IMR-90 (cell line): Measurements from ENCODE around the gene EYS. TPM values are rescaled to one million over a fixed set of nuclear protein-coding genes. Genes with fewer than 3 reads are reported as not detected.

Source experiments
- ATAC-seq: fragments of 200-7000 bp; cut with Tn5 transposase; 2 replicates; pipeline ENCODE4 v1.9.1; 2020; ENCODE audit warnings: low read depth, mild to moderate bottlenecking, moderate library complexity
- BruUV-seq: library from RNA; stranded (reverse); fragments of 400-500 nt; replicated peaks from 2 replicates; lab custom pipeline; 2021; lab: Mats Ljungman, UMichigan
- CTCF ChIA-PET: fragments of 300-600 bp; formaldehyde crosslinking; extraction: SDS; loops from one replicate; lab custom pipeline; 2021; ENCODE audit warnings: antibody characterized with exemption; lab: Yijun Ruan, JAX
- POLR2A ChIA-PET: fragments of 300-600 bp; sonication (Branson Sonifier 250); formaldehyde crosslinking; loops from one replicate; lab custom pipeline; 2022; ENCODE audit warnings: antibody characterized with exemption; ENCODE audit not compliant: unreplicated experiment; lab: Charles Lee
- DNase-seq: peaks from one replicate; pipeline ENCODE4 v3.0.0; 2013
- H2AFZ ChIP-seq: replicated peaks from 2 replicates; pipeline ENCODE3; 2013; ENCODE audit warnings: low read length, mild to moderate bottlenecking; ENCODE audit not compliant: poor library complexity
- H2AK5ac ChIP-seq: 2 replicates; pipeline ENCODE4 v1.6.1; 2013; ENCODE audit warnings: low read depth, low read length, inconsistent platforms
- H2AK9ac ChIP-seq: replicated peaks from 2 replicates; pipeline ENCODE3; 2013; ENCODE audit warnings: mild to moderate bottlenecking, low read depth, low read length, moderate library complexity; ENCODE audit not compliant: poor library complexity
- H2BK120ac ChIP-seq: 2 replicates; pipeline ENCODE4 v1.6.1; 2013; ENCODE audit warnings: low read depth, low read length, inconsistent platforms
- H2BK15ac ChIP-seq: 3 replicates; pipeline ENCODE4 v1.6.1; 2013; ENCODE audit warnings: low read depth, low read length, inconsistent platforms
- H2BK20ac ChIP-seq: 2 replicates; pipeline ENCODE4 v1.6.1; 2013; ENCODE audit warnings: low read depth, mild to moderate bottlenecking, inconsistent platforms, low read length, moderate library complexity
- H2BK5ac ChIP-seq: 2 replicates; pipeline ENCODE4 v1.6.1; 2013; ENCODE audit warnings: mild to moderate bottlenecking, low read depth, low read length, inconsistent platforms; ENCODE audit not compliant: poor library complexity, severe bottlenecking
- H3K14ac ChIP-seq: replicated peaks from 2 replicates; pipeline ENCODE4 v1.6.1; 2013; ENCODE audit warnings: low read depth, low read length, inconsistent platforms
- H3K18ac ChIP-seq: 2 replicates; pipeline ENCODE4 v1.6.1; 2013; ENCODE audit warnings: low read depth, low read length, control low read depth
- H3K23ac ChIP-seq: 2 replicates; pipeline ENCODE4 v1.6.1; 2013; ENCODE audit warnings: low read depth, low read length, inconsistent platforms
- H3K27ac ChIP-seq: 2 replicates; pipeline ENCODE4 v1.5.1; 2013; ENCODE audit warnings: mild to moderate bottlenecking, control low read depth, low read length; ENCODE audit not compliant: insufficient read depth
- H3K27me3 ChIP-seq: 2 replicates; pipeline ENCODE4 v1.6.1; 2013; ENCODE audit warnings: low read length; ENCODE audit not compliant: control insufficient read depth, insufficient read depth
- H3K36me3 ChIP-seq: 2 replicates; pipeline ENCODE4 v1.6.1; 2013; ENCODE audit warnings: low read length, mixed read lengths; ENCODE audit not compliant: control insufficient read depth, insufficient read depth
- H3K4ac ChIP-seq: 2 replicates; pipeline ENCODE4 v1.6.1; 2013; ENCODE audit warnings: low read depth, low read length, inconsistent platforms
- H3K4me1 ChIP-seq: 2 replicates; pipeline ENCODE4 v1.6.1; 2013; ENCODE audit warnings: low read length, mixed read lengths; ENCODE audit not compliant: control insufficient read depth, insufficient read depth
- H3K4me2 ChIP-seq: 2 replicates; pipeline ENCODE4 v1.6.1; 2013; ENCODE audit warnings: low read depth, mild to moderate bottlenecking, control low read depth, low read length, moderate library complexity
- H3K4me3 ChIP-seq: 2 replicates; pipeline ENCODE4 v1.5.1; 2013; ENCODE audit warnings: low read depth, mild to moderate bottlenecking, control low read depth, low read length, moderate library complexity; ENCODE audit not compliant: insufficient read depth
- H3K56ac ChIP-seq: 2 replicates; pipeline ENCODE4 v1.6.1; 2013; ENCODE audit warnings: low read length, inconsistent platforms; ENCODE audit not compliant: insufficient read depth; ENCODE audit errors: extremely low read depth
- H3K79me1 ChIP-seq, 2 experiments: 2 replicates each; pipeline ENCODE4 v1.6.1; 2013; ENCODE audit warnings: low read length in 2 of 2, inconsistent platforms in 1 of 2, low read depth in 1 of 2
- H3K9ac ChIP-seq: 2 replicates; pipeline ENCODE4 v1.6.1; 2013; ENCODE audit warnings: low read depth, low read length, control low read depth
- H3K9me1 ChIP-seq: 2 replicates; pipeline ENCODE4 v1.6.1; 2013; ENCODE audit warnings: low read length, inconsistent platforms; ENCODE audit not compliant: insufficient read depth
- H3K9me3 ChIP-seq: 2 replicates; pipeline ENCODE4 v1.6.1; 2013; ENCODE audit warnings: low read length; ENCODE audit not compliant: control insufficient read depth, insufficient read depth
- H4K20me1 ChIP-seq: 2 replicates; pipeline ENCODE4 v1.6.1; 2013; ENCODE audit warnings: low read length, inconsistent platforms; ENCODE audit not compliant: insufficient read depth
- H4K5ac ChIP-seq: 2 replicates; pipeline ENCODE4 v1.6.1; 2013; ENCODE audit warnings: mild to moderate bottlenecking, low read depth, low read length, control low read depth
- H4K8ac ChIP-seq, 2 experiments: 2 replicates each; pipeline ENCODE4 v1.6.1; 2013; ENCODE audit warnings: low read depth in 2 of 2, low read length in 2 of 2, control low read depth in 1 of 2, inconsistent platforms in 1 of 2
- H4K91ac ChIP-seq: 2 replicates; pipeline ENCODE4 v1.6.1; 2013; ENCODE audit warnings: low read depth, low read length, inconsistent platforms; ENCODE audit not compliant: insufficient read depth
- BHLHE40 ChIP-seq: fragments of 150-350 bp; IDR thresholded peaks from 2 replicates; pipeline ENCODE4 v1.6.1; 2016; ENCODE audit warnings: mild to moderate bottlenecking, low read depth, low read length
- CEBPB ChIP-seq: IDR thresholded peaks from 2 replicates; pipeline ENCODE4 v1.6.1; 2012; ENCODE audit warnings: low read depth, low read length, improper control_type of control experiment
- CHD1 ChIP-seq: IDR thresholded peaks from 2 replicates; pipeline ENCODE4 v1.6.1; 2012; ENCODE audit warnings: low read depth, low read length, improper control_type of control experiment
- FOS ChIP-seq: fragments of 150-350 bp; IDR thresholded peaks from 2 replicates; pipeline ENCODE4 v1.6.1; 2016; ENCODE audit warnings: low read depth, low read length
- MAFK ChIP-seq: IDR thresholded peaks from 2 replicates; pipeline ENCODE4 v1.6.1; 2012; ENCODE audit warnings: low read depth, low read length, improper control_type of control experiment
- MAZ ChIP-seq: IDR thresholded peaks from 2 replicates; pipeline ENCODE4 v1.6.1; 2012; ENCODE audit warnings: low read depth, mild to moderate bottlenecking, low read length, improper control_type of control experiment, moderate library complexity, borderline replicate concordance
- MXI1 ChIP-seq: IDR thresholded peaks from 2 replicates; pipeline ENCODE4 v1.6.1; 2012; ENCODE audit warnings: low read depth, mild to moderate bottlenecking, low read length, moderate library complexity, borderline replicate concordance
- NFE2L2 ChIP-seq: fragments of 150-350 bp; IDR thresholded peaks from 2 replicates; pipeline ENCODE4 v1.6.1; 2016; ENCODE audit warnings: low read depth, mild to moderate bottlenecking, low read length
- POLR2A ChIP-seq: IDR thresholded peaks from 2 replicates; pipeline ENCODE4 v1.6.1; 2012; ENCODE audit warnings: mild to moderate bottlenecking, low read depth, low read length
- RAD21 ChIP-seq: IDR thresholded peaks from 2 replicates; pipeline ENCODE4 v1.6.1; 2012; ENCODE audit warnings: low read length, improper control_type of control experiment
- RCOR1 ChIP-seq: IDR thresholded peaks from 2 replicates; pipeline ENCODE4 v1.6.1; 2012; ENCODE audit warnings: mild to moderate bottlenecking, low read length, improper control_type of control experiment; ENCODE audit not compliant: insufficient replicate concordance
- RFX5 ChIP-seq: IDR thresholded peaks from 2 replicates; pipeline ENCODE4 v1.8.0; 2012; ENCODE audit warnings: low read depth, mild to moderate bottlenecking, low read length, moderate library complexity
- SMC3 ChIP-seq: fragments of 150-350 bp; IDR thresholded peaks from 2 replicates; pipeline ENCODE4 v1.6.1; 2016; ENCODE audit warnings: low read depth, mild to moderate bottlenecking, antibody characterized with exemption, low read length, moderate library complexity
- WGBS, 2 experiments: methylation state at CpG; one replicate each; pipeline versions ENCODE4 v1.1.5 to v1.1.7; 2013; ENCODE audit warnings: missing lambda C conversion rate in 2 of 2; ENCODE audit not compliant: insufficient read length in 1 of 2; ENCODE audit errors: extremely low coverage in 2 of 2; 5-methylcytosine and 5-hydroxymethylcytosine counted together
- dilution Hi-C: fragments of 300-500 bp; cut with HindIII; formaldehyde crosslinking; loops from one replicate; pipeline ENCODE4 v1.14.3; 2018; ENCODE audit warnings: low sequenced_read_pairs; ENCODE audit not compliant: unreplicated experiment
- in situ Hi-C: fragments of 300-500 bp; cut with MboI; formaldehyde crosslinking; loops from 3 replicates; pipeline ENCODE4 v1.14.3; 2019; ENCODE audit warnings: low sequenced_read_pairs, inconsistent platforms, mixed read lengths
- intact Hi-C: fragments of 100-400 bp; cut with micrococcal nuclease; formaldehyde crosslinking; loops from 2 replicates; pipeline ENCODE4 v1.10.0; 2022
- polyA plus RNA-seq, 3 experiments: library from polyadenylated mRNA; depleted of rRNA; stranded (reverse); fragments of >200 nt; gene quantifications; 2 replicates each; pipeline ENCODE4 v1.2.3, GENCODE V29; 2012; ENCODE audit warnings: low replicate concordance in 1 of 3
- total RNA-seq: library from RNA; depleted of rRNA; stranded (reverse); fragments of >200 nt; gene quantifications from 2 replicates; pipeline ENCODE4 v1.2.3, GENCODE V29; 2012
- TF ChIP-seq, protein P1 (sequence below): conservative IDR thresholded peaks from 2 replicates; pipeline ENCODE4 v1.5.1; 2012; ENCODE audit warnings: mild to moderate bottlenecking, low read depth, low read length, improper control_type of control experiment
- TF ChIP-seq, protein P2 (sequence below): fragments of 150-350 bp; IDR thresholded peaks from 2 replicates; pipeline ENCODE4 v1.6.1; 2017; ENCODE audit warnings: mild to moderate bottlenecking, antibody characterized with exemption, low read length, low read depth
- TF ChIP-seq, protein P3 (sequence below): fragments of 150-350 bp; IDR thresholded peaks from 2 replicates; pipeline ENCODE4 v1.6.1; 2016; ENCODE audit warnings: low read depth, mild to moderate bottlenecking, low read length, moderate library complexity, borderline replicate concordance

EYS gene
- total and polyA plus RNA-seq, 2 of the 4 experiments (the other 2 are of a cell fraction), result under 0.01 TPM; not detected in 1

DNA sequence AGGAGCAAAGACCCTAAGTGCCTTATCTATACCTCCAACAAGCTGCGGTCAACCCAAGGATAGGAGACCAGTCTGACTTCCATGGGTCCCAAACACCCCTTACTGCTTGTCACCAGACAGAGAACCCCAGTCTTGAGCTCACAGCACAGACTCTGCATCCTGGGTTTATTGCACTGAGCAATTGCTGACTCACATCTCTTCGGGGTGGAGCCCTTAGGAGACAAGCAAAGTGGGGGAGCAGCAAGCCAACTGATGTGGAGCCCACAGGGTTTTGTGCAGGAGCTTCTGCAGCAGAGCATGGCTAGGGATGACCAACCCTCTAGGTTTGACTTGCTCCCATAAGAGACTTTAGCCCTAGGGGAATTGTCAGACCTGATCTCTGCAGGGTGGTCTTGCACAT is 38.6 kb upstream of the EYS start:
- BruUV-seq, result no TSS peak
- H3K9me1 ChIP-seq, result no peaks in the 10 kb centered on the region
- dilution Hi-C loops, result no loop called here
- no peak overlapping the region for H4K91ac ChIP-seq
- no peak overlapping the region for H3K14ac ChIP-seq
- no peak overlapping the region for H2AFZ ChIP-seq
- no peak overlapping the region for H2BK5ac ChIP-seq
- H3K79me1 ChIP-seq, result no peaks in the 10 kb centered on the region
- intact Hi-C loops, result no loop called here
- no peak overlapping the region for H4K5ac ChIP-seq
- no peak overlapping the region for H3K23ac ChIP-seq
- no peaks in the 10 kb centered on the region for H3K36me3 ChIP-seq
- H3K56ac ChIP-seq, result no peak overlapping the region
- POLR2A ChIA-PET, result no interaction called here
- no peaks in the 10 kb centered on the region for H4K20me1 ChIP-seq
- TF ChIP-seq, protein P1, sequence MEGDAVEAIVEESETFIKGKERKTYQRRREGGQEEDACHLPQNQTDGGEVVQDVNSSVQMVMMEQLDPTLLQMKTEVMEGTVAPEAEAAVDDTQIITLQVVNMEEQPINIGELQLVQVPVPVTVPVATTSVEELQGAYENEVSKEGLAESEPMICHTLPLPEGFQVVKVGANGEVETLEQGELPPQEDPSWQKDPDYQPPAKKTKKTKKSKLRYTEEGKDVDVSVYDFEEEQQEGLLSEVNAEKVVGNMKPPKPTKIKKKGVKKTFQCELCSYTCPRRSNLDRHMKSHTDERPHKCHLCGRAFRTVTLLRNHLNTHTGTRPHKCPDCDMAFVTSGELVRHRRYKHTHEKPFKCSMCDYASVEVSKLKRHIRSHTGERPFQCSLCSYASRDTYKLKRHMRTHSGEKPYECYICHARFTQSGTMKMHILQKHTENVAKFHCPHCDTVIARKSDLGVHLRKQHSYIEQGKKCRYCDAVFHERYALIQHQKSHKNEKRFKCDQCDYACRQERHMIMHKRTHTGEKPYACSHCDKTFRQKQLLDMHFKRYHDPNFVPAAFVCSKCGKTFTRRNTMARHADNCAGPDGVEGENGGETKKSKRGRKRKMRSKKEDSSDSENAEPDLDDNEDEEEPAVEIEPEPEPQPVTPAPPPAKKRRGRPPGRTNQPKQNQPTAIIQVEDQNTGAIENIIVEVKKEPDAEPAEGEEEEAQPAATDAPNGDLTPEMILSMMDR, result no peak
- no peak for TF ChIP-seq FOS
- TF ChIP-seq RAD21, result no peak
- no peak for TF ChIP-seq POLR2A
- no peak for TF ChIP-seq CEBPB
- no peak for TF ChIP-seq SMC3
- TF ChIP-seq MXI1, result no peak
- no peak for TF ChIP-seq RCOR1
- TF ChIP-seq, protein P2, sequence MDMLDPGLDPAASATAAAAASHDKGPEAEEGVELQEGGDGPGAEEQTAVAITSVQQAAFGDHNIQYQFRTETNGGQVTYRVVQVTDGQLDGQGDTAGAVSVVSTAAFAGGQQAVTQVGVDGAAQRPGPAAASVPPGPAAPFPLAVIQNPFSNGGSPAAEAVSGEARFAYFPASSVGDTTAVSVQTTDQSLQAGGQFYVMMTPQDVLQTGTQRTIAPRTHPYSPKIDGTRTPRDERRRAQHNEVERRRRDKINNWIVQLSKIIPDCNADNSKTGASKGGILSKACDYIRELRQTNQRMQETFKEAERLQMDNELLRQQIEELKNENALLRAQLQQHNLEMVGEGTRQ, result no peak
- no peak for TF ChIP-seq BHLHE40
- no peak for TF ChIP-seq RFX5
- TF ChIP-seq MAFK, result no peak
- TF ChIP-seq, protein P3, sequence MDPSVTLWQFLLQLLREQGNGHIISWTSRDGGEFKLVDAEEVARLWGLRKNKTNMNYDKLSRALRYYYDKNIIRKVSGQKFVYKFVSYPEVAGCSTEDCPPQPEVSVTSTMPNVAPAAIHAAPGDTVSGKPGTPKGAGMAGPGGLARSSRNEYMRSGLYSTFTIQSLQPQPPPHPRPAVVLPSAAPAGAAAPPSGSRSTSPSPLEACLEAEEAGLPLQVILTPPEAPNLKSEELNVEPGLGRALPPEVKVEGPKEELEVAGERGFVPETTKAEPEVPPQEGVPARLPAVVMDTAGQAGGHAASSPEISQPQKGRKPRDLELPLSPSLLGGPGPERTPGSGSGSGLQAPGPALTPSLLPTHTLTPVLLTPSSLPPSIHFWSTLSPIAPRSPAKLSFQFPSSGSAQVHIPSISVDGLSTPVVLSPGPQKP, result no peak
- TF ChIP-seq CHD1, result no peak
- TF ChIP-seq MAZ, result no peak
- TF ChIP-seq NFE2L2, result no peak
- no peak overlapping the region for H3K4me3 ChIP-seq
- peaks cover 16% of the 10 kb centered on the region for H3K9me3 ChIP-seq
- in situ Hi-C loops, result no loop called here
- DNase-seq (no peak), ATAC-seq (no peak)
- no peak overlapping the region for H2BK120ac ChIP-seq
- H3K4me1 ChIP-seq, result no peaks in the 10 kb centered on the region
- no peak overlapping the region for H3K4me2 ChIP-seq
- H2AK9ac ChIP-seq, result no peak overlapping the region
- H3K9ac ChIP-seq, result no peak overlapping the region
- H2BK15ac ChIP-seq, result no peak overlapping the region
- H3K27ac ChIP-seq, result no peak overlapping the region
- no peak overlapping the region for H2BK20ac ChIP-seq
- no peaks in the 10 kb centered on the region for H3K27me3 ChIP-seq
- no peak overlapping the region for H2AK5ac ChIP-seq
- WGBS, 2 experiments, result 0% methylated on average over 1 of the region's 2 CpGs; no CpG with 5 or more reads in 1 of the 2 experiments
- CTCF ChIA-PET, result no interaction called here
- no peak overlapping the region for H4K8ac ChIP-seq
- H3K18ac ChIP-seq, result no peak overlapping the region
- no peak overlapping the region for H3K4ac ChIP-seq
